PC-9 (cell line): Measurements from ENCODE around the gene ITGAX. TPM values are rescaled to one million over a fixed set of nuclear protein-coding genes. Genes with fewer than 3 reads are reported as not detected.
"Not testable (repeated sequence)": the region's sequence is repeated elsewhere in the genome, so short reads cannot be mapped to it uniquely, and the experiment has no call there.

Source experiments
- Bru-seq: library from RNA; stranded (reverse); fragments of 400-500 nt; gene quantifications from one replicate; lab custom pipeline; 2021; lab: Mats Ljungman, UMichigan
- BruChase-seq, 2 experiments: library from RNA; stranded (reverse); fragments of 400-500 nt; gene quantifications; one replicate each; lab custom pipeline; 2021; lab: Mats Ljungman, UMichigan
- BruUV-seq: library from RNA; stranded (reverse); fragments of 400-500 nt; replicated peaks from 2 replicates; lab custom pipeline; 2021; lab: Mats Ljungman, UMichigan
- CTCF ChIA-PET: fragments of 300-600 bp; sonication (Branson Sonifier 250); formaldehyde crosslinking; loops from one replicate; lab custom pipeline; 2022; ENCODE audit warnings: antibody characterized with exemption; lab: Charles Lee
- POLR2A ChIA-PET: fragments of 300-600 bp; sonication (Branson Sonifier 250); formaldehyde crosslinking; loops from one replicate; lab custom pipeline; 2022; ENCODE audit warnings: antibody characterized with exemption; ENCODE audit not compliant: unreplicated experiment; lab: Charles Lee
- DNase-seq, 2 experiments: peaks; one replicate each; pipeline versions ENCODE4 v3.0.0 to v3.0.0-alpha.2; 2015 to 2022; ENCODE audit warnings: mixed read lengths in 1 of 2
- H2AFZ ChIP-seq: fragments of 200-600 bp; sonication (generic); 2 replicates; pipeline ENCODE4 v1.8.1; 2017; ENCODE audit warnings: antibody characterized with exemption
- H3F3A ChIP-seq: fragments of 200-600 bp; sonication (generic); 2 replicates; pipeline ENCODE4 v1.8.1; 2017; ENCODE audit warnings: antibody characterized with exemption, mild to moderate bottlenecking, low read depth; ENCODE audit not compliant: insufficient read depth
- H3K27ac ChIP-seq: fragments of 200-600 bp; sonication (generic); 2 replicates; pipeline ENCODE4 v1.6.1; 2016; ENCODE audit warnings: mixed run types
- H3K27me3 ChIP-seq: fragments of 200-600 bp; sonication (generic); 2 replicates; pipeline ENCODE4 v1.6.1; 2016; ENCODE audit warnings: low read depth, mixed run types; ENCODE audit not compliant: insufficient read depth
- H3K36me3 ChIP-seq: fragments of 200-600 bp; sonication (generic); 2 replicates; pipeline ENCODE4 v1.6.1; 2016; ENCODE audit warnings: low read depth, mixed run types
- H3K4me1 ChIP-seq: fragments of 200-600 bp; sonication (generic); replicated peaks from 2 replicates; pipeline ENCODE4 v1.6.1; 2016; ENCODE audit warnings: mixed run types; ENCODE audit not compliant: insufficient read depth
- H3K4me2 ChIP-seq: fragments of 200-600 bp; sonication (generic); 2 replicates; pipeline ENCODE4 v1.6.1; 2017; ENCODE audit warnings: mixed run types
- H3K4me3 ChIP-seq: fragments of 200-600 bp; sonication (generic); 2 replicates; pipeline ENCODE4 v1.6.1; 2016; ENCODE audit warnings: mixed run types
- H3K79me2 ChIP-seq: fragments of 200-600 bp; sonication (generic); 2 replicates; pipeline ENCODE4 v1.6.1; 2017; ENCODE audit warnings: low read depth, mixed run types
- H3K9me2 ChIP-seq: fragments of 200-600 bp; sonication (generic); 2 replicates; pipeline ENCODE4 v1.8.1; 2017; ENCODE audit warnings: mild to moderate bottlenecking; ENCODE audit not compliant: insufficient read depth
- H3K9me3 ChIP-seq: fragments of 200-600 bp; sonication (generic); 2 replicates; pipeline ENCODE4 v1.8.1; 2016; ENCODE audit warnings: low read depth; ENCODE audit not compliant: insufficient read depth
- H4K20me1 ChIP-seq: fragments of 200-600 bp; sonication (generic); 2 replicates; pipeline ENCODE4 v1.8.1; 2017; ENCODE audit not compliant: insufficient read depth
- CTCF ChIP-seq: fragments of 200-600 bp; sonication (generic); conservative IDR thresholded peaks from 2 replicates; pipeline ENCODE4 v1.6.1; 2017; ENCODE audit warnings: mixed run types, antibody characterized with exemption, mild to moderate bottlenecking, moderate library complexity
- EZH2 ChIP-seq: fragments of 200-600 bp; sonication (generic); IDR thresholded peaks from 2 replicates; pipeline ENCODE4 v1.8.0; 2017; ENCODE audit warnings: antibody characterized with exemption, low read depth
- intact Hi-C: fragments of 100-400 bp; cut with micrococcal nuclease; formaldehyde crosslinking; loops from one replicate; pipeline ENCODE4 v1.10.0; 2022; ENCODE audit not compliant: unreplicated experiment
- long read RNA-seq: library from polyadenylated mRNA; stranded (forward); transcript quantifications from one replicate; pipeline ENCODE4 v2.0.0, GENCODE V29; 2022
- total RNA-seq: library from RNA; stranded (reverse); gene quantifications from 2 replicates; pipeline ENCODE4 v1.2.3, GENCODE V29; 2021

Gene ITGAX
- total RNA-seq: 1.1 and 1.2 TPM in 2 replicates
- percentile 20 among the genes with signal in this experiment for Bru-seq, nascent RNA
- percentile 24 among the genes with signal in this experiment for BruChase-seq, experiment 1, labeled RNA remaining after a 2-hour chase
- percentile 24 among the genes with signal in this experiment for BruChase-seq, experiment 2, labeled RNA remaining after a 6-hour chase
- long read RNA-seq: 0 reads

GRCh38 chr16:31354394-31355291 lies at the start of gene ITGAX:
Gene ITGAX (plus strand): TSS chr16:31355176. CDS start chr16:31355255, 79 bp downstream.
- H3K36me3 ChIP-seq: no peaks in the 10 kb centered on the region
- TF ChIP-seq EZH2 (no peak), CTCF (no peak)
- no TSS peak for BruUV-seq
- CTCF ChIA-PET: interaction anchor here (0.5 kb wide), 1 partner anchor 213 kb away, joined by 5 read pairs; no protein-coding TSS in a partner anchor
- DNase-seq: peak in 1 of 2 experiments; percentile 52
- H3K4me2 ChIP-seq: peak within 1 kb of the TSS; percentile 51; the same call in 1 of the 2 replicates
- H3K79me2 ChIP-seq: no peaks in the 10 kb centered on the region
- POLR2A ChIA-PET: no interaction called here
- H3K9me2 ChIP-seq: no peaks in the 10 kb centered on the region
- intact Hi-C loops: no loop called here
- H3K27ac ChIP-seq: no peak within 1 kb of the TSS
- H4K20me1 ChIP-seq: no peaks in the 10 kb centered on the region
- no peak within 1 kb of the TSS for H3K4me3 ChIP-seq
- H3K4me1 ChIP-seq: peaks cover 8% of the 10 kb centered on the region; the same call in 1 of the 2 replicates
- H3F3A ChIP-seq: 0 out of 2 replicates have a peak, but pooled peaks cover 5% of the 10 kb centered on the region
- H2AFZ ChIP-seq: no peak within 1 kb of the TSS
- peaks cover 9% of the 10 kb centered on the region for H3K27me3 ChIP-seq
- no peaks in the 10 kb centered on the region for H3K9me3 ChIP-seq

GRCh38 chr16:31305219-31305618 lies 49.8 kb upstream of the ITGAX start:
- Histone ChIP-seq H3K27me3 (peaks cover 5% of the 10 kb centered on the region; the same call in 1 of the 2 replicates), H3K36me3 (no peaks in the 10 kb centered on the region), H4K20me1 (no peaks in the 10 kb centered on the region), H3K79me2 (no peaks in the 10 kb centered on the region), H2AFZ (no peak overlapping the region), H3K4me3 (no peak overlapping the region), H3K4me1 (no peaks in the 10 kb centered on the region), H3K4me2 (no peak overlapping the region), H3F3A (no peaks in the 10 kb centered on the region), H3K9me2 (no peaks in the 10 kb centered on the region), H3K9me3 (no peaks in the 10 kb centered on the region), H3K27ac (no peak overlapping the region)
- ChIA-PET CTCF (interaction anchor here (0.6 kb wide), 1 partner anchor 73 kb away, joined by 3 read pairs; no protein-coding TSS in a partner anchor), POLR2A (interaction anchor here (0.7 kb wide), 1 partner anchor 124 kb away, joined by 4 read pairs; no protein-coding TSS in a partner anchor)
- intact Hi-C loops: no loop called here
- DNase-seq: no peak
- no TSS peak for BruUV-seq
- TF ChIP-seq EZH2 (no peak), CTCF (no peak)

DNA sequence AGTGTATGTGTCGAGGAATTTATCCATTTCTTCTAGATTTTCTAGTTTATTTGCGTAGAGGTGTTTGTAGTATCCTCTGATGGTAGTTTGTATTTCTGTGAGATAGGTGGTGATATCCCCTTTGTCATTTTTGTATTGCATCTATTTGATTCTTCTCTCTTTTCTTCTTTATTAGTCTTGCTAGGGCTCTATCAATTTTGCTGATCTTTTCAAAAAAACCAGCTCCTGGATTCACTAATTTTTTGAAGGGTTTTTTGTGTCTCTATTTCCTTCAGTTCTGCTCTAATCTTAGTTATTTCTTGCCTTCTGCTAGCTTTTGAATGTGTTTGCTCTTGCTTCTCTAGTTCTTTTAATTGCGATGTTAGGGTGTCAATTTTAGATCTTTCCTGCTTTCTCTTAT lies 46.6 kb upstream of the ITGAX start:
- H3K27me3 ChIP-seq, H3K4me1 ChIP-seq, H3K79me2 ChIP-seq, H3K4me3 ChIP-seq, H4K20me1 ChIP-seq, H2AFZ ChIP-seq, H3F3A ChIP-seq, H3K4me2 ChIP-seq, POLR2A ChIA-PET, H3K36me3 ChIP-seq, CTCF ChIA-PET, H3K27ac ChIP-seq, intact Hi-C loops, H3K9me2 ChIP-seq, BruUV-seq, H3K9me3 ChIP-seq, DNase-seq: not testable (repeated sequence)
